ENCODE results near the gene ZFPL1. TPM values are rescaled to one million over a fixed set of nuclear protein-coding genes. Genes with fewer than 3 reads are reported as not detected.

Gene ZFPL1
- total and polyA plus RNA-seq, 3 donors from 2014 or later, result 52.7 to 70.6 (median 57.2) TPM

DNA sequence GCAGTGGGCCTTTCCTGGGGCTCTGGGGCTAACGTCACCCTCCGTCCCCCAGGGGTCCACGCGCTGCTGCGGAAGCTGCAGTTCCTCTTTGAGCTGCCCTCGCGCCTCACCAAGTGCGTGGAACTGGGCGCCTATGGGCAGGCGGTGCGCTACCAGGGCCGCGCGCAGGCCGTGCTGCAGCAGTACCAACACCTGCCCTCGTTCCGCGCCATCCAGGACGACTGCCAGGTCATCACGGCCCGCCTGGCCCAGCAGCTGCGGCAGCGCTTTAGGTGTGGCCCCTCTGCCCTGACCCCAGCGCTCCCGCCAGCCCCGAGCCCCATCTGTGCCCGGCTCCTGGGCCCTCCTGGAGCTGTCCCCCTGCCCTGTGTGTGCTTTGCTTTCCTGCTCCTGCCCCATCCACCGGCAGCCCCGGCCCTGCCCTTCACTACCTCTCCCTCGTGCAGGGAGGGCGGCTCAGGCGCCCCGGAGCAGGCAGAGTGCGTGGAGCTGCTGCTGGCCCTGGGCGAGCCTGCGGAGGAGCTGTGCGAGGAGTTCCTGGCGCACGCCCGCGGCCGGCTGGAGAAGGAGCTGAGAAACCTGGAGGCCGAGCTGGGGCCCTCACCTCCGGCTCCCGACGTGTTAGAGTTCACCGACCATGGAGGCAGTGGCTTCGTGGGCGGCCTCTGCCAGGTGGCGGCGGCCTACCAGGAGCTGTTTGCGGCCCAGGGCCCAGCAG is 23.9 kb downstream of the ZFPL1 start:
- H3K36me3 ChIP-seq (ENCODE audit: low read depth, missing control alignments), result no peaks in the 10 kb centered on the region
- WGBS, 2 donors, result 48 to 89% methylated on average over 39 to 40 of the region's 52 CpGs

GRCh38 chr11:65108469-65109123 is 24.6 kb downstream of the ZFPL1 start:
- Histone ChIP-seq H3K27me3 (no peaks in the 10 kb centered on the region), H3K9me3 (no peaks in the 10 kb centered on the region), H3K36me3 (ENCODE audit: low read depth, missing control alignments) (no peaks in the 10 kb centered on the region), H3K4me3 (no peak overlapping the region), H3K4me1 (peaks cover 20% of the 10 kb centered on the region), H3K27ac (no peak overlapping the region)
- no peak for TF ChIP-seq CTCF (IDR thresholded peaks at IDR 0.05)
- TF ChIP-seq POLR2A (IDR thresholded peaks at IDR 0.05), result no peak
- WGBS, 2 donors, result 50 to 81% methylated on average over 16 to 38 of the region's 38 CpGs
- DNase-seq, result no peak
- intact Hi-C loops (cut with DNase I; ENCODE audit: low total_unique reads), result no loop called here

More for the DNA sequence above, 23.9 kb downstream of the ZFPL1 start:
- Histone ChIP-seq H3K4me1 (peaks cover 18% of the 10 kb centered on the region), H3K27ac (no peak overlapping the region), H3K27me3 (no peaks in the 10 kb centered on the region), H3K4me3 (no peak overlapping the region), H3K9me3 (no peaks in the 10 kb centered on the region)
- DNase-seq, result no peak
- intact Hi-C loops (cut with DNase I; ENCODE audit: low total_unique reads), result no loop called here
- no peak for TF ChIP-seq CTCF (IDR thresholded peaks at IDR 0.05)

DNA sequence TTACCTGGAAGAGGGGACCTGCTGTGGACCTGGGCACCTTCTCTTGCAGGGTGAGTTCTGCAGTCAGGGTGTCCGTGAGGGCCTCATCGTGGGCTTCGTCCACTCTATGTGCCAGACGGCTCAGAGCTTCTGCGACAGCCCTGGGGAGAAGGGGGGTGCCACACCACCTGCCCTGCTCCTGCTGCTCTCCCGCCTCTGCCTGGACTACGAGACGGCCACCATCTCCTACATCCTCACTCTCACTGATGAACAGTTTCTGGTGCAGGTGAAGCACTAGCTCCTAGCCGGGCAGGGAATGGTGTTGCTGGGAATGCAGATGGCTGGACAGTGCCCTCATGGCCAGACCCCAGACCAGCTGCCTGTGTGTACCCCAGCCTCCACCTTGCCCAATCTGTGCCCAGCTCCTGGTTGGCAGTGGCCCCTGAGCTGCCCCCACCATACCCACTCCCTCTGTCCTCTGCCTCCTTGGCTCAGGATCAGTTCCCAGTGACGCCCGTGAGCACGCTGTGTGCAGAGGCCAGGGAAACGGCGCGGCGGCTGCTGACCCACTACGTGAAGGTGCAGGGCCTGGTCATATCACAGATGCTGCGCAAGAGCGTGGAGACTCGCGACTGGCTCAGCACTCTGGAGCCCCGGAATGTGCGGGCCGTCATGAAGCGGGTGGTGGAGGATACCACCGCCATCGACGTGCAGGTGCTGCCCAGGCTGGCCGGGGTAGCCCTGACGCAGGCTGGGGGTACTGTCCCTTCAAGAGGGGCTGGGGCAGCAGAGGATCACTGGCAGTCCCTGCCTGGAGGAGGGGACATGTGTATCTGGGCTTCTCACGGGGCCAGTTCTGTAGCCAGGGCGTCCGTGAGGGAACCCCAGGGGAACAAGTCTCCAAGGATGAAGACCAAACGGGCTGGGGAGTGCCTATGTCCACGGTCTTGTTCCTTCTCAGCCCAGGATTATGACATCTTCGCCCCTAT is 25.5 kb downstream of the ZFPL1 start:
- no peak for DNase-seq
- H3K36me3 ChIP-seq (ENCODE audit: low read depth, missing control alignments), result no peaks in the 10 kb centered on the region
- no peaks in the 10 kb centered on the region for H3K9me3 ChIP-seq
- H3K4me3 ChIP-seq, result no peak overlapping the region
- no peaks in the 10 kb centered on the region for H3K27me3 ChIP-seq
- no peak for TF ChIP-seq POLR2A (IDR thresholded peaks at IDR 0.05)
- no peak for TF ChIP-seq CTCF (IDR thresholded peaks at IDR 0.05)
- intact Hi-C loops (cut with DNase I; ENCODE audit: low total_unique reads), result loop anchor here (10.0 kb wide), 1 partner anchor 95 kb away; the partner anchor contains the start of gene ARL2
- 73 to 89% methylated on average over 21 to 36 of the region's 36 CpGs for WGBS, 2 donors
- peaks cover 13% of the 10 kb centered on the region for H3K4me1 ChIP-seq
- no peak overlapping the region for H3K27ac ChIP-seq

GRCh38 chr11:65110354-65110861 is 26.4 kb downstream of the ZFPL1 start:
- Histone ChIP-seq H3K27ac (no peak overlapping the region), H3K36me3 (ENCODE audit: low read depth, missing control alignments) (no peaks in the 10 kb centered on the region)
- intact Hi-C loops (cut with DNase I; ENCODE audit: low total_unique reads), result loop anchor here (10.0 kb wide), 1 partner anchor 96 kb away; the partner anchor contains the start of gene ARL2

More at GRCh38 chr11:65110354-65110861, 26.4 kb downstream of the ZFPL1 start:
- peak; percentile 93 for DNase-seq
- H3K4me1 ChIP-seq, result peaks cover 13% of the 10 kb centered on the region
- no peaks in the 10 kb centered on the region for H3K9me3 ChIP-seq
- 13 to 15% methylated on average over 4 to 18 of the region's 18 CpGs for WGBS, 2 donors
- no peak overlapping the region for H3K4me3 ChIP-seq
- TF ChIP-seq POLR2A (IDR thresholded peaks at IDR 0.05) (no peak), CTCF (IDR thresholded peaks at IDR 0.05) (peak; percentile 98 to 100 (median 99))
- no peaks in the 10 kb centered on the region for H3K27me3 ChIP-seq
